PFSK-1 (cell line): ENCODE data around the gene SLC24A3.

Experiments used
- FOXP2 ChIP-seq: optimal IDR thresholded peaks from 2 replicates; pipeline ENCODE3; 2011; ENCODE audit warnings: borderline replicate concordance, control low read depth, inconsistent platforms; ENCODE audit not compliant: insufficient read depth; ENCODE audit errors: extremely low read length, extremely low read depth
- POLR2AphosphoS5 ChIP-seq: IDR thresholded peaks from 2 replicates; pipeline ENCODE4 v1.6.1; 2012; ENCODE audit warnings: low read depth, mild to moderate bottlenecking, control low read depth, low read length, moderate library complexity
- SIN3A ChIP-seq: IDR thresholded peaks from 2 replicates; pipeline ENCODE4 v1.6.1; 2012; ENCODE audit warnings: mild to moderate bottlenecking, low read length, moderate library complexity, borderline replicate concordance; ENCODE audit not compliant: insufficient read depth
- TAF1 ChIP-seq: IDR thresholded peaks from 2 replicates; pipeline ENCODE4 v1.6.1; 2012; ENCODE audit warnings: low read length, control low read depth, borderline replicate concordance; ENCODE audit not compliant: insufficient read depth
- TF ChIP-seq, protein P1 (sequence below), 2 experiments: IDR thresholded peaks; 2 replicates each; pipeline versions ENCODE4 v1.6.1 to v1.8.0; 2011 to 2012; ENCODE audit warnings: low read depth in 2 of 2, low read length in 2 of 2, control low read depth in 1 of 2, inconsistent platforms in 1 of 2, mild to moderate bottlenecking in 1 of 2, moderate library complexity in 1 of 2; ENCODE audit not compliant: insufficient read depth in 1 of 2

- TF ChIP-seq, protein P1, sequence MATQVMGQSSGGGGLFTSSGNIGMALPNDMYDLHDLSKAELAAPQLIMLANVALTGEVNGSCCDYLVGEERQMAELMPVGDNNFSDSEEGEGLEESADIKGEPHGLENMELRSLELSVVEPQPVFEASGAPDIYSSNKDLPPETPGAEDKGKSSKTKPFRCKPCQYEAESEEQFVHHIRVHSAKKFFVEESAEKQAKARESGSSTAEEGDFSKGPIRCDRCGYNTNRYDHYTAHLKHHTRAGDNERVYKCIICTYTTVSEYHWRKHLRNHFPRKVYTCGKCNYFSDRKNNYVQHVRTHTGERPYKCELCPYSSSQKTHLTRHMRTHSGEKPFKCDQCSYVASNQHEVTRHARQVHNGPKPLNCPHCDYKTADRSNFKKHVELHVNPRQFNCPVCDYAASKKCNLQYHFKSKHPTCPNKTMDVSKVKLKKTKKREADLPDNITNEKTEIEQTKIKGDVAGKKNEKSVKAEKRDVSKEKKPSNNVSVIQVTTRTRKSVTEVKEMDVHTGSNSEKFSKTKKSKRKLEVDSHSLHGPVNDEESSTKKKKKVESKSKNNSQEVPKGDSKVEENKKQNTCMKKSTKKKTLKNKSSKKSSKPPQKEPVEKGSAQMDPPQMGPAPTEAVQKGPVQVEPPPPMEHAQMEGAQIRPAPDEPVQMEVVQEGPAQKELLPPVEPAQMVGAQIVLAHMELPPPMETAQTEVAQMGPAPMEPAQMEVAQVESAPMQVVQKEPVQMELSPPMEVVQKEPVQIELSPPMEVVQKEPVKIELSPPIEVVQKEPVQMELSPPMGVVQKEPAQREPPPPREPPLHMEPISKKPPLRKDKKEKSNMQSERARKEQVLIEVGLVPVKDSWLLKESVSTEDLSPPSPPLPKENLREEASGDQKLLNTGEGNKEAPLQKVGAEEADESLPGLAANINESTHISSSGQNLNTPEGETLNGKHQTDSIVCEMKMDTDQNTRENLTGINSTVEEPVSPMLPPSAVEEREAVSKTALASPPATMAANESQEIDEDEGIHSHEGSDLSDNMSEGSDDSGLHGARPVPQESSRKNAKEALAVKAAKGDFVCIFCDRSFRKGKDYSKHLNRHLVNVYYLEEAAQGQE (IDR thresholded peaks at IDR 0.05; ENCODE audit: insufficient read depth in 1 of 2, low read depth in 2 of 2, low read length in 2 of 2) = no peak
- TF ChIP-seq POLR2AphosphoS5 (no peak), SIN3A (no peak), TAF1 (no peak), FOXP2 (no peak)
These were observed 62.1 kb downstream of the SLC24A3 start for GRCh38 chr20:19274412-19275015.
